Astrocyte (in vitro differentiated cells and primary cell): ENCODE results near the gene GSTA5. TPM values are rescaled to one million over a fixed set of nuclear protein-coding genes. Genes with fewer than 3 reads are reported as not detected.
"Not testable (repeated sequence)": the region's sequence is repeated elsewhere in the genome, so short reads cannot be mapped to it uniquely, and the experiment has no call there.

Source experiments
- DNase-seq: peaks from one replicate; pipeline ENCODE4 v3.0.0-alpha.2; 2010; ENCODE audit warnings: low read depth
- FAIRE-seq: peaks from 2 replicates; lab custom pipeline; 2011; peaks lifted over from hg19 to GRCh38; lab: Jason Lieb, UNC
- H2AFZ ChIP-seq: 2 replicates; pipeline ENCODE4 v1.6.0; 2012; ENCODE audit warnings: low read depth, low read length, inconsistent platforms
- H3K27ac ChIP-seq: 2 replicates; pipeline ENCODE4 v1.5.1; 2011; ENCODE audit warnings: low read depth, low read length, inconsistent platforms
- H3K27me3 ChIP-seq: 2 replicates; pipeline ENCODE4 v1.6.0; 2011; ENCODE audit warnings: low read length, inconsistent platforms; ENCODE audit not compliant: insufficient read depth
- H3K36me3 ChIP-seq: 2 replicates; pipeline ENCODE4 v1.5.1; 2011; ENCODE audit warnings: low read length, inconsistent platforms; ENCODE audit not compliant: insufficient read depth
- H3K4me1 ChIP-seq: 2 replicates; pipeline ENCODE4 v1.5.1; 2011; ENCODE audit warnings: low read length, inconsistent platforms; ENCODE audit not compliant: insufficient read depth
- H3K4me2 ChIP-seq: 2 replicates; pipeline ENCODE4 v1.6.0; 2012; ENCODE audit warnings: low read length, inconsistent platforms
- H3K4me3 ChIP-seq: 2 replicates; pipeline ENCODE4 v1.5.1; 2011; ENCODE audit warnings: low read depth, mild to moderate bottlenecking, low read length, inconsistent platforms; ENCODE audit not compliant: insufficient read depth
- H3K79me2 ChIP-seq: 2 replicates; pipeline ENCODE4 v1.6.0; 2012; ENCODE audit warnings: mild to moderate bottlenecking, low read length, inconsistent platforms; ENCODE audit not compliant: insufficient read depth
- H3K9ac ChIP-seq: 2 replicates; pipeline ENCODE4 v1.6.0; 2012; ENCODE audit warnings: mild to moderate bottlenecking, low read length, inconsistent platforms
- H3K9me3 ChIP-seq: 2 replicates; pipeline ENCODE4 v1.5.1; 2012; ENCODE audit warnings: low read depth, mild to moderate bottlenecking, low read length, inconsistent platforms; ENCODE audit not compliant: insufficient read depth
- H4K20me1 ChIP-seq: 2 replicates; pipeline ENCODE4 v1.6.0; 2012; ENCODE audit warnings: low read length, inconsistent platforms; ENCODE audit not compliant: insufficient read depth
- H3K27ac Mint-ChIP-seq: one replicate; pipeline ENCODE4 v1.8.0; 2021; ENCODE audit warnings: mild to moderate bottlenecking, mixed read lengths; ENCODE audit not compliant: unreplicated experiment
- H3K27me3 Mint-ChIP-seq: one replicate; pipeline ENCODE4 v1.8.0; 2021; ENCODE audit warnings: low read depth, mixed read lengths; ENCODE audit not compliant: unreplicated experiment
- H3K36me3 Mint-ChIP-seq: one replicate; pipeline ENCODE4 v1.8.0; 2021; ENCODE audit warnings: low read depth, mixed read lengths; ENCODE audit not compliant: unreplicated experiment
- H3K4me1 Mint-ChIP-seq: one replicate; pipeline ENCODE4 v1.8.0; 2021; ENCODE audit warnings: low read depth, mixed read lengths; ENCODE audit not compliant: unreplicated experiment
- H3K4me3 Mint-ChIP-seq: one replicate; pipeline ENCODE4 v1.8.0; 2021; ENCODE audit warnings: mild to moderate bottlenecking, moderate library complexity, mixed read lengths; ENCODE audit not compliant: unreplicated experiment
- H3K9me3 Mint-ChIP-seq: one replicate; pipeline ENCODE4 v1.8.0; 2021; ENCODE audit warnings: mild to moderate bottlenecking, mixed read lengths; ENCODE audit not compliant: unreplicated experiment
- EZH2 ChIP-seq: IDR thresholded peaks from 2 replicates; pipeline ENCODE4 v1.6.1; 2012; ENCODE audit warnings: mild to moderate bottlenecking, low read length, inconsistent platforms; ENCODE audit not compliant: insufficient read depth
- total RNA-seq: library from RNA; stranded (reverse); gene quantifications from 2 replicates; pipeline ENCODE4 v1.2.1, GENCODE V29; 2021
- TF ChIP-seq, protein P1 (sequence below): IDR thresholded peaks from 2 replicates; pipeline ENCODE4 v1.5.1; 2011; ENCODE audit warnings: low read depth, mild to moderate bottlenecking, inconsistent platforms, low read length, moderate library complexity; ENCODE audit not compliant: insufficient read depth

GSTA5 gene
- total RNA-seq, 1 donor from 2014 or later, result not detected

GRCh38 chr6:52829046-52829817 lies 11.4 kb downstream of the GSTA5 start:
- Histone ChIP-seq H4K20me1 (no peaks in the 10 kb centered on the region), H3K4me3 (no peak overlapping the region), H3K4me2 (no peak overlapping the region), H3K9me3 (no peaks in the 10 kb centered on the region), H3K36me3 (no peaks in the 10 kb centered on the region), H3K4me1 (no peaks in the 10 kb centered on the region), H3K79me2 (no peaks in the 10 kb centered on the region), H2AFZ (no peak overlapping the region), H3K9ac (no peak overlapping the region), H3K27me3 (peaks cover 2% of the 10 kb centered on the region), H3K27ac (no peak overlapping the region)
- Mint-ChIP-seq H3K9me3 (peaks cover 12% of the 10 kb centered on the region), H3K4me1 (no peaks in the 10 kb centered on the region), H3K27me3 (peaks cover 20% of the 10 kb centered on the region), H3K36me3 (no peaks in the 10 kb centered on the region), H3K4me3 (no peak overlapping the region), H3K27ac (no peak overlapping the region)
- no peak for FAIRE-seq
- no peak for TF ChIP-seq EZH2
- TF ChIP-seq, protein P1, sequence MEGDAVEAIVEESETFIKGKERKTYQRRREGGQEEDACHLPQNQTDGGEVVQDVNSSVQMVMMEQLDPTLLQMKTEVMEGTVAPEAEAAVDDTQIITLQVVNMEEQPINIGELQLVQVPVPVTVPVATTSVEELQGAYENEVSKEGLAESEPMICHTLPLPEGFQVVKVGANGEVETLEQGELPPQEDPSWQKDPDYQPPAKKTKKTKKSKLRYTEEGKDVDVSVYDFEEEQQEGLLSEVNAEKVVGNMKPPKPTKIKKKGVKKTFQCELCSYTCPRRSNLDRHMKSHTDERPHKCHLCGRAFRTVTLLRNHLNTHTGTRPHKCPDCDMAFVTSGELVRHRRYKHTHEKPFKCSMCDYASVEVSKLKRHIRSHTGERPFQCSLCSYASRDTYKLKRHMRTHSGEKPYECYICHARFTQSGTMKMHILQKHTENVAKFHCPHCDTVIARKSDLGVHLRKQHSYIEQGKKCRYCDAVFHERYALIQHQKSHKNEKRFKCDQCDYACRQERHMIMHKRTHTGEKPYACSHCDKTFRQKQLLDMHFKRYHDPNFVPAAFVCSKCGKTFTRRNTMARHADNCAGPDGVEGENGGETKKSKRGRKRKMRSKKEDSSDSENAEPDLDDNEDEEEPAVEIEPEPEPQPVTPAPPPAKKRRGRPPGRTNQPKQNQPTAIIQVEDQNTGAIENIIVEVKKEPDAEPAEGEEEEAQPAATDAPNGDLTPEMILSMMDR, result no peak
- no peak for DNase-seq

DNA sequence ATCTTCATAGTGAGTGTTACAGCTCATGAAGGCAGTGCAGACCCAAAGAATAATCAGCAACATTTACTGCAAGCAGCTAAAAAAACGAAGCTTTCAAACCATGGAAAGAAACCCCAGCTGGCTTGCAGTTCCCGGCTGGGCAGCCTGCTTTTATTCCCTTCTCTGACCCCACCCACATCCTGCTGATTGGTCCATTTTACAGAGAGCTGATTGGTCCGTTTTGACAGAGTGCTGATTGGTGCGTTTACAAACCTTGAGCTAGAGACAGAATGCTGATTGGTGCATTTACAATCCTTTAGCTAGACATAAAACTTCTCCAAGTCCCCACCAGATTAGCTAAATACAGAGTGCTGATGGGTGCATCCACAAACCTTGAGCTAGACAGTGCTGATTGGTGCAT lies 12.0 kb downstream of the GSTA5 start:
- not testable (repeated sequence) for H4K20me1 ChIP-seq, FAIRE-seq, H3K9ac ChIP-seq, DNase-seq, H3K4me2 ChIP-seq, H3K4me1 Mint-ChIP-seq, H3K79me2 ChIP-seq, H3K4me3 ChIP-seq, H3K9me3 ChIP-seq, H3K36me3 ChIP-seq, H2AFZ ChIP-seq, H3K36me3 Mint-ChIP-seq, H3K4me3 Mint-ChIP-seq, H3K27ac Mint-ChIP-seq, H3K27me3 ChIP-seq, H3K4me1 ChIP-seq, H3K27ac ChIP-seq
- Mint-ChIP-seq H3K9me3 (peaks cover 12% of the 10 kb centered on the region), H3K27me3 (peaks cover 18% of the 10 kb centered on the region)

DNA sequence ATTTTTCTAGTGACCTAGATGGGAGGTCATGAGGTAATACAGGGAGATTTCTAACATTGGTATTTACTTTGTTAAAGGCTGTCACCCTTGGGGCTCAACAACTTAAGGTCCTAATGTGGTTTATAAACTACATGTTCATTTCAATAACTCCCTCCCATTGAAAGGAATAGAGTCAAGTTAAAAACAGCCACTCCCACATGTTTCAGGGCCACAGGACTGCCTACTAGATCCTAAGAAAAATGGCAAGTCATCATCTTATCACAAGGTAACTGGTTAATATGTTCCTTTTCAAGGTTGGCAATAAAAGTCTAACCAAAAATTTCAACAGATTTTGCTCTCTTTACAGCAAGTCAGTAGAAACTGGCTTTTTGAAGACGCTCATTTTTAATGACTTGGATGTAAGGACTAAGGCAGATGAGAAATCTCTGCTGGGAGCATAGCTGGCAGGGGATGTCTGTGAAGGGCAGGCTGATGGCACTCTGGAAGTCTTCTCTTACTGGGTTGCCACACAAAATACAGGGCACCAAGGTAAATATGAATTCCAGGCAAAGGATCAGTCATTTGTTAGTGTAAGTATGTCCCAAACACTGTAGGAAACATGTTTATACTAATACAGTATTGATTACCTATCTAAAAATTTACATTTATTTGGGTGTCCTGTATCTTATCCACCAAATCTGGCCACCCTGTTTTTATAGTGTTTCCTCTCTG lies 13.4 kb downstream of the GSTA5 start:
- H3K9me3 Mint-ChIP-seq, result peaks cover 16% of the 10 kb centered on the region
- not testable (repeated sequence) for H3K4me3 ChIP-seq, H4K20me1 ChIP-seq, H3K27me3 ChIP-seq, H3K4me2 ChIP-seq, H3K4me3 Mint-ChIP-seq, H3K9ac ChIP-seq, H3K27ac Mint-ChIP-seq, H3K79me2 ChIP-seq, H3K9me3 ChIP-seq, H3K36me3 Mint-ChIP-seq, H2AFZ ChIP-seq, H3K4me1 Mint-ChIP-seq, H3K36me3 ChIP-seq, H3K27me3 Mint-ChIP-seq, FAIRE-seq, DNase-seq, H3K27ac ChIP-seq, H3K4me1 ChIP-seq
